K562 (cell line): Measurements from ENCODE around the gene CTNNBL1.

ENCODE experiments used
- AFF4 ChIP-seq: sonication (generic); formaldehyde crosslinking; IDR thresholded peaks from 2 replicates; pipeline ENCODE4 v1.8.0; 2023; ENCODE audit warnings: mild to moderate bottlenecking, missing genetic modification reagents
- ARHGAP35 ChIP-seq: fragments of 450-650 bp; IDR thresholded peaks from 2 replicates; pipeline ENCODE4 v1.6.1; 2018; ENCODE audit not compliant: partially characterized antibody
- ATF1 ChIP-seq, 2 experiments: fragments of 450-650 bp in 1 of 2; IDR thresholded peaks; 2 replicates each; pipeline ENCODE4 v1.6.1; 2016; ENCODE audit warnings: missing compliant biosample characterization in 1 of 2, missing genetic modification characterization in 1 of 2
- ATF6 ChIP-seq: sonication (generic); formaldehyde crosslinking; IDR thresholded peaks from 2 replicates; pipeline ENCODE4 v1.4.0; 2020; ENCODE audit warnings: mild to moderate bottlenecking, missing genetic modification reagents
- CHD1 ChIP-seq: fragments of 200-600 bp; sonication (generic); IDR thresholded peaks from one replicate; pipeline ENCODE4 v1.6.1; 2012; ENCODE audit warnings: mild to moderate bottlenecking, moderate library complexity, low read length, inconsistent platforms
- JUN ChIP-seq, 2 experiments: sonication (generic) in 1 of 2; formaldehyde crosslinking in 1 of 2; IDR thresholded peaks; 2 replicates each; pipeline versions ENCODE4 v1.6.1 to v1.8.0; 2012 to 2022; ENCODE audit warnings: borderline replicate concordance in 2 of 2, mild to moderate bottlenecking in 2 of 2, improper control_type of control experiment in 1 of 2, low read depth in 1 of 2, low read length in 1 of 2, missing genetic modification reagents in 1 of 2
- JUND ChIP-seq, 2 experiments: IDR thresholded peaks; 2 replicates in 1 of 2; 3 replicates in 1 of 2; pipeline ENCODE4 v1.6.1; 2011; ENCODE audit warnings: borderline replicate concordance in 2 of 2, low read depth in 2 of 2, low read length in 2 of 2, improper control_type of control experiment in 1 of 2, missing biosample characterization in 1 of 2, missing genetic modification characterization in 1 of 2, missing genetic modification reagents in 1 of 2
- KDM4B ChIP-seq, 2 experiments: fragments of 450-650 bp in 1 of 2; sonication (generic) in 1 of 2; IDR thresholded peaks; 2 replicates each; pipeline ENCODE4 v1.6.1; 2016 to 2017; ENCODE audit warnings: borderline replicate concordance in 2 of 2, antibody characterized with exemption in 1 of 2, low read depth in 1 of 2, mild to moderate bottlenecking in 1 of 2
- SRSF1 ChIP-seq: fragments of 200-400 bp; formaldehyde crosslinking; IDR thresholded peaks from 2 replicates; pipeline ENCODE4 v1.6.1; 2017; ENCODE audit warnings: mild to moderate bottlenecking, low read depth, low read length, moderate library complexity
- YY1 ChIP-seq, 3 experiments: IDR thresholded peaks; 2 replicates each; pipeline ENCODE4 v1.6.1; 2011; ENCODE audit warnings: low read length in 2 of 3, mild to moderate bottlenecking in 2 of 3, moderate library complexity in 2 of 3, borderline replicate concordance in 1 of 3, control low read depth in 1 of 3, low read depth in 1 of 3; ENCODE audit not compliant: insufficient read depth in 3 of 3, insufficient replicate concordance in 2 of 3, control insufficient read depth in 1 of 3, insufficient read length in 1 of 3; ENCODE audit errors: extremely low read depth in 1 of 3
- ZNF75A ChIP-seq: fragments of 450-650 bp; formaldehyde crosslinking; IDR thresholded peaks from 2 replicates; pipeline ENCODE4 v1.4.0; 2020; ENCODE audit warnings: mild to moderate bottlenecking

- TF ChIP-seq YY1 (IDR thresholded peaks at IDR 0.05; ENCODE audit: borderline replicate concordance in 1 of 3, control insufficient read depth in 1 of 3, extremely low read depth in 1 of 3, insufficient read depth in 3 of 3, insufficient read length in 1 of 3, insufficient replicate concordance in 2 of 3, low read depth in 1 of 3, low read length in 2 of 3), result no peak
- TF ChIP-seq AFF4, result no peak
- TF ChIP-seq KDM4B (IDR thresholded peaks at IDR 0.05; ENCODE audit: borderline replicate concordance in 2 of 2, low read depth in 1 of 2), result no peak
- TF ChIP-seq ATF6 (CRISPR knock-in tag), result no peak
- no peak for TF ChIP-seq ARHGAP35
- TF ChIP-seq JUN (IDR thresholded peaks at IDR 0.05; ENCODE audit: borderline replicate concordance, low read depth, low read length), result no peak
- TF ChIP-seq JUN (CRISPR knock-in tag; IDR thresholded peaks at IDR 0.05; ENCODE audit: borderline replicate concordance), result no peak
- TF ChIP-seq ATF1 (CRISPR knock-in tag; IDR thresholded peaks at IDR 0.05), result no peak
- no peak for TF ChIP-seq ATF1 (tag; IDR thresholded peaks at IDR 0.05)
- peak; percentile 36; the same call in 1 of the 2 replicates for TF ChIP-seq JUND (IDR thresholded peaks at IDR 0.05; ENCODE audit: borderline replicate concordance, low read depth, low read length)
- TF ChIP-seq JUND (tag; IDR thresholded peaks at IDR 0.05; ENCODE audit: borderline replicate concordance, low read depth, low read length), result peak; percentile 65; the same call in 1 of the 3 replicates
- no peak for TF ChIP-seq ZNF75A (CRISPR knock-in tag)
- TF ChIP-seq SRSF1, result no peak
- TF ChIP-seq CHD1, result no peak
Observed at GRCh38 chr20:37808233-37809070, 114.6 kb downstream of the CTNNBL1 start.
